GM19025 (cell line): ENCODE data around the gene SLC16A8.
"Not testable (repeated sequence)": the region's sequence is repeated elsewhere in the genome, so short reads cannot be mapped to it uniquely, and the experiment has no call there.

ENCODE experiments used
- ATAC-seq: cut with Tn5 transposase; IDR thresholded peaks from one replicate; pipeline ENCODE4 v1.9.1; 2021; ENCODE audit warnings: mild to moderate bottlenecking, low read depth, moderate library complexity; ENCODE audit not compliant: unreplicated experiment

The SLC16A8 gene

DNA sequence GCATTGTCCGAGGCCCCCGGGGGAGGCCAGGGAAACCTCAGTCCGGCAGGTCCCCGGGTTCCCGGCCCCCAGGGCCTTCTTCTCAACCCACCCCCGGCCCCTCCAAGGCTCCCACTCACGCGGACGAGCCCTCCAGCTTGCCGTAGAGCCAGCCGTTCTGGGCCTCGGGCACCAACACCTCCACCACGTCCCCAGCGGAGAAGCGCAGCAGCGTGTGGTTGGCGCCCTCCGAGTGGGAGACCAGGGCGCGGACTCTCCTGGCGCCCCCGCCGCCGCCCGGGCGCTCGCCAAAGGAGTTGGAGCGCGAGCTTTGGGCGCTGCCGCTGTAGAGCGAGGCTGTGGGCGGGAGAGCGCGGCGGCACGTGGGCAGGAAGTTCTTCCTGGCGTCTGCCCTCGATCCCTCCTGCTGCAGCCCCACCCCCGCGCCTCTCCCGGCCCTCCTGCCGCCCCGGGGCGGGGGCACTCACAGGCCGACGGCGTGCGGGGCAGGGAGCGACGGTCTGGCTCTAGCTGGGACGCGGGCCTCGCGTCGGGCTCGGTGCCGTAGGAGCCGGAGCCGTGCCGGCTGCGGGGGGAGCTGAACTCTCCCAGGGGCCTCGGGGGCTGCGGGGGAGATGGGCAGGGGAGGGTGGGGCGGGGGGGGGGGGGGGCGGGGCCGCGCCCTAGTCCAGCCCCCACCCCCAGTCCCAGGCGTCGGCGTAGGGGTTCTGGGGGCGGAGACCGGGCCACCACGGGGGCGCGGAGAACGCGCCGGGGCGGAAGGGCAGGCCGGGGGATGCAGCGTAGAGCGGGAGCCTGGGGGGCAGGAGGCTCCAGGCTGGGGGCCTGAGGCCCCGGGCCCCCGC lies 4.9 kb upstream of the SLC16A8 start:
- ATAC-seq: no peak

GRCh38 chr22:38087855-38088254 lies 3.9 kb upstream of the SLC16A8 start:
- no peak for ATAC-seq

DNA sequence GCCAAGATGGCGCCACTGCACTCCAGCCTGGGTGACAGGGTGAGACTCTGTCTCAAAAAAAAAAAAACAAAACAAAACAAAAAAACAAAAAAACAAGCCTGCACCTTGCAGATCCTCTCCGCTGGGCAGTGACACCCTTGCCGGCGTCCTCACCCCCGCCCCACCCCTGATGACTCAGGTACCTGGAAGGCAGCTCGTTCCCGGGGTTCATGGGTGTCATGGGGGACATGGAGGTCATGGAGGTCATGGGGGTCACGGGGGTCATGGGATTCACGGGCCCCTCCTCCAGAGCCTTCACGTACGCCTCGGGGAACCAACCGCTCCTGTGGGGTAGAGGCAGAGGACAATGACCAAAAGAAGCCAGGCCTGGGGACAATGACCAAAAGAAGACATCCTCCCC lies 3.0 kb upstream of the SLC16A8 start:
- ATAC-seq: no peak

GRCh38 chr22:38086001-38086845 lies 2.2 kb upstream of the SLC16A8 start:
- ATAC-seq: no peak

DNA sequence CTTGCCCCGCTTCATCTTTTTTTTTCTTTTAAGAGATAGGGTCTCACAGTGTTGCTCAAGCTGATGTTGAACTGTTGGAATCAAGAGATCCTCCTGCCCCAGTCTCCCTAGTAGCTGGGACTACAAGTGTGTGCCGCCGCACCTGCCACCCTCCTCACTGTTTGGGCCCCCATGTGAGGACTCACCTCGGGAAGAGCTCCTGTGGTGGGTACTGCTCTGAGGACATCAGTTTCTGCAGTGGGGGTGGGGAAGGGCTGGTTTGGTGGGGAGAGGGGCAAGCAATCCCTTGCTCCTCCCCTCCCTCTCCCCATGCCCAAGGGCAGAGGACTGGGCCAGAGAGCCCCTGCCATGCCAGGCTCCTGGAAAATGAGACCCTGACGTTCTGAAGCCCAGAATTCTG lies 1.5 kb upstream of the SLC16A8 start:
- no peak for ATAC-seq

GRCh38 chr22:38085056-38085455 lies 1.1 kb upstream of the SLC16A8 start:
- ATAC-seq: no peak

- no peak for ATAC-seq
These were observed 836 bp downstream of the SLC16A8 start for GRCh38 chr22:38082986-38083710.

DNA sequence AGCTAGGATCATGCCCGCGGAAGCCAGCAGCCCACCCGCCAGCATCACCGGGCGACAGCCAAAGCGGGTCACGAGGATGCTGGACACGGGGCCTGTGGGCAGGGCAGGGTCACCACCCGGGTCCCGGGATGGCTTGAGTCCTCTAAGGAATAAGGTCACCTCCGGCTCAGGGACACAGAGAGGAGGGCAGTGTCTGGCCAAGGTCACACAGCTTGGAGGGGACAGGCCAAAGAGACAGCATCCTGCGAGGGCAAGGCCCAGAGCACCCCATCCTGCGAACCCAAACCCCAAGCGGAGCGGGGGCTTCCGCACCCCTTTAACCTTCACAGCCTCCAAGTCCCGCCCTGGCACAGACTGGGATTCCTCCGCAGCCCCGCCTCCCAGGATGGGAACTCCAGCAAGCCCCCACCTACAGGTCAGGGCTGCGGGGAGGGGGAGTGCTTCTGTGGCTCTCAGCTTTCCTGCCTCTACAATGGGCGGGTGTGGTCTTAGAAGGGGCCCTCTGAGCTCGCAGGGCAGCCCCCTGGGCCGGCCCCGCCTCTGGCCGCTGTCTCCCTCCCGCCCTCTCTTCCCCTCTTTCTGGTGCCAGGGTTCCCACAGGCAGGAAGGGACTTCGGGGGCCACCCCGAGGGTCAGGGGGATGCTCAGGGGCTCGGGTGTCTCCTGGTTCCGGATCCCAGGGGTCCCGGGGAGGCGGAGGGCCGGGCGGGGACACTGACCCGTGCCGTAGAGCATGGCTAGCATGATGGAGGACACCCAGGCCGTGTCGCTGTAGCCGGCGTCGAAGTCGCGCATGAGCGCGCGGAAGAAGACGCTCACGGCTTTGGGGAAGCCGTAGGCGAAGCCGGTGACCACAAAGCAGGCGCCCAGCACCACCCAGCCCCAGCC lies 1.8 kb downstream of the SLC16A8 start:
- no peak for ATAC-seq

DNA sequence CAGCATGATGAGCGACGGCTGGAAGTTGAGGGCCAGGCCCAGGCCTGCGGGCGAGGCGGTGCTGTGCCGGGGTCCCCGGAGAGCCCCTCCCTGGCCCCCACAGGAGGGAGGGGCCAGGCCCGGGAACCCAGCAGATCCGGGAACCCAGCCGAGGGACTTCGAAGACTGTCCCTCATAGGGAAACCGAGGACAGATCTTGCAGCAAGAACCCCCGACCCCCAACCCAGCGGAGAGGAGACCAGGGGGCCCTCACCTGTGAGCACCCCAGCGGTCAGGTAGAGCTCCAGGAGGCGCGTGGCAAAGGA lies 2.4 kb downstream of the SLC16A8 start:
- no peak for ATAC-seq

- no peak for ATAC-seq
These were observed 2.9 kb downstream of the SLC16A8 start for GRCh38 chr22:38080850-38081635.

DNA sequence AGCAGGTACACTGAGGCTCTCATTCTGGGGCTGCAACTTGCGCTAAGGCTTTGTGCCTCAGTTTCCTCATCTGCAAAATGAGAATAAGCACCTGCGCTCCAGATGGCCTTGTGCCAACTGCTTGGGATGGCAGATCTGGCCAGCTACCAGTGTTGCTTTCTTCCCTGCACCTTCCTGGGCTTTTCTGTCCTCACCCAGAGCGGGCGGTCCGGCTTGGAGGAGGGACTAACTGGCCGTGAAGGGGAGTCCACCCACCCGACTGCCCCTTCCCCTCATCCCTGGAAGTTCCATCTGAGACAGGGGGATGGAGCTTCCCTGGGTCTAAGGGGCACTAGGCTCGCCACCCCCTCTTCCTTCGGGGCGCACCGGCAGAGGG lies 3.5 kb downstream of the SLC16A8 start:
- no peak for ATAC-seq

GRCh38 chr22:38079804-38080203 lies 4.2 kb downstream of the SLC16A8 start:
- no peak for ATAC-seq

- ATAC-seq: not testable (repeated sequence)
These were observed 4.8 kb downstream of the SLC16A8 start for GRCh38 chr22:38079208-38079607.

DNA sequence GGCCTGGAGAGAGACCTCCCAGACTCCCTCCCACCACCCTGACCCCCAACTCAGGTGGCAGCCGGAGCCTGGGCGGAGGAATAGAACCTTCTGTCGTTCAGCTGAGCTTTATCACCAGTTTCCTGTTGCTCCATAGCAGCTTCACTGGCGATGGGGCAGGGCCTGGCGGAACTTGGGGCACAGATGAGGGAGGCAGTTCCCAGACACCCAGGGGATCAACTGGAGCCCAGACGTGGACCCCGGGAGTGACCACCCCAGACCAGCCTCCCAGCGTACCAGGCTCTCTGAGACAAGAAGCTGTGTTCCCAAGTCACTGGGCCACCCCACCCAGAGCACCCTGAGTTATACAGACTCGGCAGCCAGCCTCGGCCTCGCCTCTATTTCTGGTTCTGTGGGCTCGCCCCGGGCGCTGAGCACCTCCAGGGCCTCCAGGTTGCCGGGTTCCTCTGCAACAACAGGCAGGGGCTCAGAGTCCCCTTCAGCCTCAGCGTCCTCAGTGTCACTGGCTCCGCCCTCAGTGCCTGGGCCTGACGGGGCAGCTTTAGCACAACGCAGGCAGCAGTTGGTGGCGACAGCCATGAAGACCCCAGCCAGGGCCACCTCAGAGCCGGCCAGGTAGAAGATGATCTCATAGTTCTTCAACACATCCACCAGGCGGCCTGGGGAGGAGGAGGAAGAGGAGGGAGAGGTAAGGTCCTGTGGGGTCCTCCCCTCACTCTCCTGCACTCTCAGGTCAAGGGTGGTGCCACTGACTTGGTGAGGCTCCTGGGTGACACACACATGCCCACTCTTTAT lies 5.7 kb downstream of the SLC16A8 start:
- no peak for ATAC-seq

DNA sequence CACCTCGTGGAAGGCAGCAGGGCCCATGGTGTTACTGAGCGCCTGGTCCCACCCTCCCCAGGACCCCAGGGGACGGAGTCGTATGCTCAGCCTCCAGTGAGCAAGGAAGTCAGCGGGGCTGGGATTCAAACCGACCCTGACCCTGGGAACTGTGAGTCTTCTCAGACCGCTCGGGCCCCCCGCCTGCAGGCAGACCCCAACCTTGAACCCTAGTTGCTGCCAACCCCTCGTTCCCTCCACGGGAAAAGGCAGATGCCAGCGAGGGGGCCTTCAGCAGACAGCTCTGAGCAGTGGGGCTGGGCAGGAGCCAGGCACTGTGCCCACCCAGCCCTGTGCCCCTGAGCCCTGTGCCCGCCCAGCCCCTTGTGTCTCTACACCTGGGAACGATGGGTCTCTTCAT lies 6.4 kb downstream of the SLC16A8 start:
- ATAC-seq: no peak

DNA sequence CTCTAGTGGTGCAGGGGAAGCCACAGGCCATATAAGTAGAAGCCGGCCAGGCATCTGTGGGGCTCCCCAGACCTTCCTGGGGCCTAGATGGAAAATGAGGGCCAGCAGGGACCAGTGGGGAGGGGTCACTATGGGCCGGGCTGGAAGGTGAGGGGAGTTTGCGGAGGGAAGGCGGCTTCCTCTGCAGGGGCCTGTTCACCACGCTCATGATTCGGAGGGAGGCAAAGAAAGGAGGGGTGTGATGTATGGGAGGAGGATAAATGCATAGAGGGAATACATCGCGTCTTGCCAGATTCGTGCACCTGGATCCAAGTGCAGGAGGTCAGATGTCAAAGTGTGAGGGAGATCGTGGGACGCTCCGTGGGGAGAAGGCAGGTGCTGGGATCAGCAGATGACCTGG lies 6.9 kb downstream of the SLC16A8 start:
- no peak for ATAC-seq

- ATAC-seq: no peak
These were observed 8.0 kb downstream of the SLC16A8 start for GRCh38 chr22:38075961-38076360.

GRCh38 chr22:38075105-38075825 lies 8.7 kb downstream of the SLC16A8 start:
- no peak for ATAC-seq
